Mesenchymal stem cell (in vitro differentiated cells and primary cell): ENCODE measurements around the gene ELOVL7.

Experiments
- DNase-seq: peaks from one replicate; pipeline ENCODE4 v3.0.0-alpha.2; 2013
- H2AFZ ChIP-seq: one replicate; pipeline ENCODE4 v1.6.1; 2013; ENCODE audit warnings: low read depth, mild to moderate bottlenecking, control low read depth, inconsistent platforms, low read length, moderate library complexity
- H2AK5ac ChIP-seq: 2 replicates; pipeline ENCODE4 v1.6.1; 2013; ENCODE audit warnings: low read length, moderate library complexity, mild to moderate bottlenecking, inconsistent platforms; ENCODE audit not compliant: severe bottlenecking
- H2BK120ac ChIP-seq: one replicate; pipeline ENCODE4 v1.6.1; 2013; ENCODE audit warnings: low read depth, mild to moderate bottlenecking, inconsistent platforms, low read length, moderate library complexity
- H2BK12ac ChIP-seq, 2 experiments: one replicate each; pipeline ENCODE4 v1.6.1; 2013; ENCODE audit warnings: inconsistent platforms in 2 of 2, low read length in 2 of 2, mild to moderate bottlenecking in 2 of 2, moderate library complexity in 2 of 2, control low read depth in 1 of 2
- H2BK15ac ChIP-seq: one replicate; pipeline ENCODE4 v1.6.1; 2013; ENCODE audit warnings: mild to moderate bottlenecking, low read depth, inconsistent platforms; ENCODE audit not compliant: poor library complexity, severe bottlenecking
- H2BK5ac ChIP-seq: 2 replicates; pipeline ENCODE4 v1.6.1; 2013; ENCODE audit warnings: low read depth, mild to moderate bottlenecking, low read length, control low read depth, inconsistent platforms; ENCODE audit not compliant: poor library complexity, severe bottlenecking
- H3K14ac ChIP-seq, 2 experiments: one replicate each; pipeline ENCODE4 v1.6.1; 2013; ENCODE audit warnings: inconsistent platforms in 2 of 2, low read length in 2 of 2, control low read depth in 1 of 2, mild to moderate bottlenecking in 1 of 2, moderate library complexity in 1 of 2
- H3K18ac ChIP-seq, 2 experiments: one replicate each; pipeline ENCODE4 v1.6.1; 2013; ENCODE audit warnings: inconsistent platforms in 2 of 2, low read length in 2 of 2, control low read depth in 1 of 2, low read depth in 1 of 2, mild to moderate bottlenecking in 1 of 2
- H3K23ac ChIP-seq, 2 experiments: one replicate each; pipeline ENCODE4 v1.6.1; 2013; ENCODE audit warnings: inconsistent platforms in 2 of 2, low read length in 2 of 2, mild to moderate bottlenecking in 2 of 2, moderate library complexity in 2 of 2, control low read depth in 1 of 2
- H3K27ac ChIP-seq: 2 replicates; pipeline ENCODE4 v1.5.1; 2013; ENCODE audit warnings: mild to moderate bottlenecking, moderate library complexity, low read length, control low read depth, inconsistent platforms; ENCODE audit not compliant: poor library complexity, severe bottlenecking
- H3K27me3 ChIP-seq, 2 experiments: 2 replicates each; pipeline versions ENCODE4 v1.6.1 to v1.7.0; 2013; ENCODE audit warnings: low read length in 2 of 2, mild to moderate bottlenecking in 2 of 2, moderate library complexity in 2 of 2, control low read depth in 1 of 2, inconsistent platforms in 1 of 2; ENCODE audit not compliant: control insufficient read depth in 1 of 2, insufficient read depth in 1 of 2
- H3K36me3 ChIP-seq, 2 experiments: 2 replicates each; pipeline versions ENCODE4 v1.6.1 to v1.7.0; 2013; ENCODE audit warnings: low read length in 2 of 2, control low read depth in 1 of 2, inconsistent platforms in 1 of 2, low read depth in 1 of 2, mild to moderate bottlenecking in 1 of 2; ENCODE audit not compliant: insufficient read depth in 2 of 2, control insufficient read depth in 1 of 2
- H3K4ac ChIP-seq, 2 experiments: one replicate each; pipeline ENCODE4 v1.6.1; 2013; ENCODE audit warnings: inconsistent platforms in 2 of 2, low read length in 2 of 2, mild to moderate bottlenecking in 2 of 2, moderate library complexity in 2 of 2, control low read depth in 1 of 2, low read depth in 1 of 2
- H3K4me1 ChIP-seq: 2 replicates; pipeline ENCODE4 v1.6.1; 2013; ENCODE audit warnings: low read depth, low read length, control low read depth; ENCODE audit not compliant: control insufficient read depth, insufficient read depth
- H3K4me2 ChIP-seq: 2 replicates; pipeline ENCODE4 v1.6.1; 2013; ENCODE audit warnings: low read length, mild to moderate bottlenecking, inconsistent platforms; ENCODE audit not compliant: poor library complexity, severe bottlenecking
- H3K4me3 ChIP-seq, 2 experiments: 2 replicates each; pipeline versions ENCODE4 v1.5.1 to v1.7.0; 2013; ENCODE audit warnings: low read length in 2 of 2, mild to moderate bottlenecking in 2 of 2, control low read depth in 1 of 2, low read depth in 1 of 2; ENCODE audit not compliant: insufficient read depth in 1 of 2
- H3K79me1 ChIP-seq: replicated peaks from 2 replicates; pipeline ENCODE4 v1.6.1; 2013; ENCODE audit warnings: mild to moderate bottlenecking, control low read depth, low read length, inconsistent platforms; ENCODE audit not compliant: poor library complexity, severe bottlenecking
- H3K9ac ChIP-seq: 2 replicates; pipeline ENCODE4 v1.7.0; 2013; ENCODE audit warnings: mild to moderate bottlenecking, low read length, moderate library complexity
- H3K9me3 ChIP-seq: 2 replicates; pipeline ENCODE4 v1.7.0; 2013; ENCODE audit warnings: mild to moderate bottlenecking, low read length; ENCODE audit not compliant: control insufficient read depth
- H4K8ac ChIP-seq: one replicate; pipeline ENCODE4 v1.6.1; 2013; ENCODE audit warnings: inconsistent platforms, mild to moderate bottlenecking, low read length, moderate library complexity
- H4K91ac ChIP-seq: one replicate; pipeline ENCODE4 v1.6.1; 2013; ENCODE audit warnings: mild to moderate bottlenecking, low read length, inconsistent platforms
- WGBS: methylation state at CpG from one replicate; pipeline ENCODE4 v1.1.7; 2013; ENCODE audit warnings: mixed read lengths; 5-methylcytosine and 5-hydroxymethylcytosine counted together

Gene ELOVL7

DNA sequence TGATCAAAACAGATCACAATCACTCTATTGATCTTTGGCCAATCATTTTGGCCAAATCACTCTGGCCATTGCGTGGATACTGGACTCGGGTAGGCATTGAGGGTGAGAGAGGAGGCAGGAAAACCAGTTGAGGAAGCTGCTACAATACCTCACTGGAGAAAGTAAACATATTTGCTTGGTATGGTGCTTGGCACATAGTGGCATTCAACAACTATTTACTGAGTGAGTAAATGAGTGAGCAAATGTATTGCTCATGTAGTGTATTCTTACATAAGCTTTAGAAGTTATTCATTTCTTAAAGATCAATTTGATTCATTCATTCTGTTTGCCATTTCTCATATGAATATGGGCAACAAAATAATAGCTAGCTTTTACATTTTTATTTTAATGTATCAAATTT, 140.1 kb downstream of the ELOVL7 start:
- WGBS: 98% methylated on average over 2 of the region's 2 CpGs

More for the DNA sequence above, 140.1 kb downstream of the ELOVL7 start:
- Histone ChIP-seq H3K27ac (no peak overlapping the region), H2AFZ (no peak overlapping the region), H3K23ac (no peak overlapping the region), H3K4me1 (no peaks in the 10 kb centered on the region), H3K18ac (no peak overlapping the region), H3K4me3 (no peak overlapping the region), H3K14ac (no peak overlapping the region), H3K79me1 (peaks cover 1% of the 10 kb centered on the region), H3K36me3 (no peaks in the 10 kb centered on the region), H3K9me3 (no peaks in the 10 kb centered on the region), H2BK12ac (no peak overlapping the region), H2AK5ac (no peak overlapping the region), H3K4me2 (no peak overlapping the region), H2BK5ac (no peak overlapping the region), H3K9ac (no peak overlapping the region), H4K91ac (no peak overlapping the region), H2BK120ac (no peak overlapping the region), H2BK15ac (no peak overlapping the region), H4K8ac (no peak overlapping the region), H3K4ac (no peak overlapping the region), H3K27me3 (peaks cover 0 to 7% of the 10 kb centered on the region in 2 experiments)
- no peak for DNase-seq
